Cerebellar cortex (tissue), 1 donor: ENCODE data around the gene NPY2R.

Source experiments
- DNase-seq: peaks from one replicate; pipeline ENCODE4 v3.0.0-alpha.2; 2015; ENCODE audit warnings: low spot score

NPY2R gene, protein sequence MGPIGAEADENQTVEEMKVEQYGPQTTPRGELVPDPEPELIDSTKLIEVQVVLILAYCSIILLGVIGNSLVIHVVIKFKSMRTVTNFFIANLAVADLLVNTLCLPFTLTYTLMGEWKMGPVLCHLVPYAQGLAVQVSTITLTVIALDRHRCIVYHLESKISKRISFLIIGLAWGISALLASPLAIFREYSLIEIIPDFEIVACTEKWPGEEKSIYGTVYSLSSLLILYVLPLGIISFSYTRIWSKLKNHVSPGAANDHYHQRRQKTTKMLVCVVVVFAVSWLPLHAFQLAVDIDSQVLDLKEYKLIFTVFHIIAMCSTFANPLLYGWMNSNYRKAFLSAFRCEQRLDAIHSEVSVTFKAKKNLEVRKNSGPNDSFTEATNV

DNA sequence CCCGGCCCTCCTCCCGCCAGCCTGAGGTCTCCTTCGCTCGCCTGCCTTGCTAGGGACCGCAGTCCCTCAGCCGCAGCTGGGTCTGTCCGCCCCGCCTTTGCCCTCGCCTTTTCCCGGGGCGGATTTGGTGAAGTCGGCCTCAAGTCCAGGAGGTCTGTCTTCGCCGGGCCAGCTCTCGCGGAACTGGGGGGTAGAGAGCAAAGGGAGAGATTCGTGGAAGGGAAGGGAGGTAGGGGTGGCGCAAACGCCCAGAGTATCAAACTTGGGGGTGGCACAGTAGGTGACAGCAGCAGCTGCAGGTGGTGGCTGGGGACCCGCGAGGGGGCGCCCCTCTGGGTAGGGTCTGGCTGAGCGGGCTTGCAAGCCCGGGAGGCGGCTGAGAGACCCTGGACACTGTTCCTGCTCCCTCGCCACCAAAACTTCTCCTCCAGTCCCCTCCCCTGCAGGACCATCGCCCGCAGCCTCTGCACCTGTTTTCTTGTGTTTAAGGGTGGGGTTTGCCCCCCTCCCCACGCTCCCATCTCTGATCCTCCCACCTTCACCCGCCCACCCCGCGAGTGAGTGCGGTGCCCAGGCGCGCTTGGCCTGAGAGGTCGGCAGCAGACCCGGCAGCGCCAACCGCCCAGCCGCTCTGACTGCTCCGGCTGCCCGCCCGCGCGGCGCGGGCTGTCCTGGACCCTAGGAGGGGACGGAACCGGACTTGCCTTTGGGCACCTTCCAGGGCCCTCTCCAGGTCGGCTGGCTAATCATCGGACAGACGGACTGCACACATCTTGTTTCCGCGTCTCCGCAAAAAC is at the start of gene NPY2R:
NPY2R (plus strand) TSS at position 379 of the 797 bp plus-strand sequence. CDS start 5,304 bp downstream, outside the sequence.
- no peak for DNase-seq

DNA sequence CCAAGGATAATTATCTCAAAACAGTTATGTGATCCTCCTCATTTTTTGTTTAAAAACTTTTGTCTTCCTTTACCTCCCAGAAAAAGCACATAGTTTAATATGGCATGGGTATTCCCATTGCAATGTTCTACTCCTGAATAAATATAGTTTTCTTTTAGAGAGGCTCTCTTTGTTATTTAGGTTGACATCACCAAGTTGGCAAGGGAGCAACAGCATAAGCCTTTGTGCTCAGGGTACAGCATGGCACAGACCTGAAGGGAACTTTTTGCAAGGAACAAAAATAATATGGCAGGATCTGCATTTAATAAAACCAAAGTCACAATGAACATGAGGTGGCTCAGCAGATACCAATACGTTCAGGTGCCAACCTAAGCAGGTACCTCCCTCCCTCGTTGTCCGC is 47.1 kb upstream of the NPY2R start:
- no peak for DNase-seq

DNA sequence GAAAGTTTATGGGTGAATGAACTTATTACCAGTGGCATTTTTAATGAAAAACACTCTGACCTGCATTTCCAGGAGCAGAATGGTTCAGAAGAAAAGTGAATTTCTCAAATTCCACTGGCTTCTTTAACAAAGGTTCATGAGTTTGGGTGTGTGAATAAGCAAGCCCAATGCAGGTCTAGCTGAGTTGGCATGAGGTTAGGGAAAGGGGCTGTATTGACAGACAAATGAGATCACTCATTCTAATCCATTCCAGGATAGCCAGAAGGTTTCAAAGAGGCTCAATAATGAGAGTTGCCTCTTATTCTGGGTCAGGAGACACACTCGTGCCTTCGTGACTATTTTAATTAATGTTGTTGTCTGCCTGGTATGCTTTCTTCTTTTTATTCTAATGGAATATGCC is 43.7 kb upstream of the NPY2R start:
- no peak for DNase-seq

DNA sequence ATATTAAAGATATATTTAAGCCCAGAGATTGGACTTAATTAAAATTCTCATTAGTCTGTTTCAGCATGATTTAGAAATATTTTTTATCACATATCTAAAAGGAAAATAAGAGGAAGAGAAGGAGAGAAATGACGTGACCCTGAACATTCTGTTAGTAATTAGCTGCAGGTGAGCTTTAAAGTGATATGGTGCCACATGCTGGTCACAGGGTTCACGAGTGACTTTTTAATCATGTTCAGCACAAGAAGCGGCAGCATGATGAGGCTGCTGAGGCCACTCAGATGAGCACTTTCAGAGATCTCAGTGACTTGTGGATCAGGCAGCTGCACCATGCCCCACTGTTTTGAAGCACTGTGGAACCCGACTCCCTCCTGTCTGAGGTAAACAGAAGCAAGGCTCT is 37.9 kb upstream of the NPY2R start:
- DNase-seq: no peak

DNA sequence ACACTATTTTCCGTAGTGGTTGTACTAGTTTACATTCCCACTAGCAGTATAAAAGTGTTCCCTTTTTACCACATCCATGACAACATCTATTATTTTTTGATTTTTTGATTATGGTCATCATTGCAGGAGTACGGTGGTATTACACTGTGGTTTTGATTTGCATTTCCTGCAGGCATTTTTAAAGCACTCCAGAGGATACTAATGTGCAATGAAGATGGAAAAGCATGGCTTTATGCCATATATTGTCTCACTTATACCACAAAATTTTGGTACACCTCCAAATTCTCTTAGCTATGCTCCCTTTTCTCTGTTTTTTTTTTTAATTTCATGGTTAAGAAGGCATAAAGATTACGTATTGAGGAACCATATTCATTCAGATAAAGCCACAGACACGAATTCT is 35.1 kb upstream of the NPY2R start:
- DNase-seq: no peak

DNA sequence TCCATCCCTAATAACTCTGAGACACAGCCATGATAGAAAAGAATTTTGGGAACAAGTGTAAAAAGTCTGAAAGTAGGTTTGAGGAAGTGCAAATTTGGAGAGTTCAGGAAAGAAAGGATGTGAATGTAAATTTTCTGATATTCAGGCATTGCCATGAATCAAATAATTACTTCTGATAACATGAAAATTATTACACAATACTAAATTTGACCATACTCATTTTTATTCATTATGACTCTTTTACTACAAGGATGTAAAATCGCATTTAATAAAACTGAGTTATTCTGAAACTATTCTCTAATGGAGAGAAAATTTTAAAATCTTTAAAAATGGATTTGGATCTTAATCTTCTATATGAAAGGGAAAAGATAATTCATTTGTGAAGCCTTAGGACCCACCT is 33.8 kb upstream of the NPY2R start:
- DNase-seq: no peak

DNA sequence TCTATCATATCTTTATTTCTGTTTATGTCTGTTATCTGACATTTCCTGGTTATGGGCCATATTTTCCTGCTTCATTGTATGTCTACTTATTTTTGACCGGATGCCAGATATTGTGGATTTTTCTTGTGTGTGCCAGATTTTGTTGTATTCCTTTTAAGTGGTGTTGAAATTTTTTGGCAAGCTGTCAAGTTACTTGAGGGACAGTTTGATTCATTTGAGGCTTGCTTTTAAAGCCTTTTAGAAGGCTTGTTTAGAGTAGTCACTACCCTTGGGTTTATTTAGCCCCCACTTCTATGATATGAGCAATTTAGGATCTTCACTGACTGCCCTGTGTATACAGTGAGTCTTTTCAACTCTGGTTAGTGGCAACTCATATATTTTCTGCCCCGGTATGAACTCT is 29.2 kb upstream of the NPY2R start:
- no peak for DNase-seq

DNA sequence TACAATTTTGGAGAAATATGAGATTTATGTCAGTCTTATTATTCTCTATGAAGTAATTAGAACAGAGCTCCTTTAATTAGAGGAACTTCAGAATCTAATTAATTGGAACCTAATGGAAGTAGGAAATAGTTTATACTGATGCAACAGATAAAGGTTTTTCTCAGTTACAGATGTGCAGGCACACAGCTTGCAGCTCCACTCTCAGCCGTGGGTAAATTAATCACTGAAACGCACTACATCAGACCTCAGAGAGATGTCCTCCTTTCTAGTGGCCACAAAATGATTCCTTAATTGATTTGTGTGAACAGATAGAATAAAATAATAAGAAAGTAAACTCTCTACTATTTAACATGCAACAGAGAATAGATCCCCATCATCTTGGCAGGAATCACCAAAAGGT is 21.5 kb upstream of the NPY2R start:
- no peak for DNase-seq

DNA sequence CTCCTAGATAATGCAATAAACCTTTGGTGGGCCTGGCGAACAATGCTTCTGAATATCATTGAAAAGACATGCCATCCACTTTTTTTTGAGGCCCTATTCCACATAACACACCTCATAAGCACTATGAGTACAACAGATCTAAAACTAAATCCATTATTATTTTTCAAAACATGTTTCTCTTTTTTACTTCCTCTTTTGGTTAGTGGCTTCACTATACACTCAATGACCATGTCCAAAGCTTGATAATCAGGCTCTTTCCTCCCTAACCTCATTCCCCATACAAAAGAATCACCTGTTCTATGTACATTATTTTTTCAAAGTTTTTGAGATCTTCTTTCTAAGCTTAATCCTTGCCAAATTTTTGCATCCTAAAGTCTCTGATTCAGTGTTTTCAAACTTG is 20.4 kb upstream of the NPY2R start:
- no peak for DNase-seq

DNA sequence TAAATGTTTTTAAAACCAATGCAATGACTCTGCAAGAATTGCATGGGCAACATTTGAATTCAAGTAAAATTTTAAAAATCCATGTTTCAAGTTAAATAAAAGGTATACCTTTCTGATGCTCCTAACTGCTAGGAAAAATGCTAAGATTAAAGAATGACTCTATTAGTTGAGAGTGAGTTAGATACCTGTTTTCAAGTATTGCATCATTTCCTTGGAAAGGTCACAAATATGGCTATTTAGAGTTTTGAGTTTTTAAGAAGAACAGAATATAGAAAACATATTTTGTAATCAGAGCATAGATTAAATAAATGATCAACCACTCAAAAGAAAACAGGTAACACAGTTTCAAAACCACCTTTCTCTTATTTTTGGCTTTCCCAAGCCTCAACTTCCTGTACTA is 18.3 kb upstream of the NPY2R start:
- no peak for DNase-seq

DNA sequence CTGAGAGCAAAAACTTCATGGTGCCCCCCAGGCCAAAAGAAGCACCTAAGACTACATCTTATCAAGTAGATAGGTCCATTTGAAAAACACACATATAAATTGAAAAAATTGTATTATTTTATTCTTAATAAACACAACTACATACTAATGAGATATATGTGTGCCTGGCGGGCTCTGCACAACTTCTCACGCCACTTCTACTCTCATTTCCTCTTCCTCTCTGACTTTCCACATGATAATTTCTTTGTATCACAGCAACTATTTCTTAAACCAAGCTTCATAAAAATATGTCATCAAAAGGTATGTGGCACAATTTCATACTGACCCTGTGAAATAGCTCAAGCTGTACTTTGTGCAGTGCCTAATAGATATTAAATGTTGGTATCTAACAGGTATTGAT is 10.7 kb upstream of the NPY2R start:
- DNase-seq: no peak

DNA sequence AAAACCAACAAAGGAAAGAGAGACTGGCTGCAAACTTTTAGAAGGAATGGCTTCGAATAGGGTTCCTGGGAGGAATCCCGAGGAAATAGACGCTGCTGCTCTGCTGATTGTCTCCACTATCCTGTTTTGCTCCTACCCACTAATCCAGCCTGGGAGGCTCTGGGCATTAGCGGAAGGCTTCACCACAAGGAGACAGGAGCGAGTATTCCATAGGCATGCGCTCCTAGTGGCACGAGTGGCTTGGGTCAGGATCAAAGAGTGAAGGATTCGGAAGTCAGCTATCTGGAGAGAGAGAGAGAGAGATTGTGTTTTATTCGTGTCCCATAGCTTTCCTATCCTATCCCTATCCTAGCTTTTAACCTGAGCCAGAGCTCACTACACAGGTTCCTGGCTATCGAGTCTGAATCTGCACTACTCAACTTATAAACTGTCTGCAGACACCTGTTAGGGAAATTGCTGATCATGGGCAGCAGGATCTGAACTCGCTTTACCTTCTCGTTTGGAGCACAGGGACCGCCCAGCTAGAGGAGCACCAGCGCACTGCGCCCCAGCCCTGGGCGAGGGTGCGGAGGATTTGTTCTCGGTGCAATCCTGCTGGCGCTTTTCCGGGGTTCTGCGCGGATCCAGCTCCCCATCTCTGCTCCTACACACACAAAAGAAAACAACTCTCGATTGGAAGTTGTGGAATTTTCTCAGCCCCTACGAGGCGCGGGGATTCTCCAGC is 740 bp upstream of the NPY2R start:
- DNase-seq: no peak

DNA sequence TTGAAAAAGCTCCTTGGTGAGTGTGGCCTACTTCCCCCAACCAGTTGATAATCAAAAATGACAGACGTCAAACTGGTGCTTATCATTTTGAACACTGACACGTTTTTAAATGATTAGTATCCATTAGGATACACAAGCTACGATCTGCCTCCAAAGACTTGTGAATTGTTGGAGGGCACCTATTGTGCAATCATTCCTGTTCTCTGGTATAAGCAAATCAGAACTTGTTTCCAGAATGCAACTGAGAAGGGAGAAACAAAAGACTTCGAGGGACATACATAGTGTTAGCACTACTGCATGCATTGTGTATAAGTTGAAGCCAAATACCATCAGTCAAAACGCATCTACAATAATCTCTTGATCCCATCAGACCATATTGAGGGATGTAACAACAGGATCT is 11.6 kb downstream of the NPY2R start:
- DNase-seq: no peak

DNA sequence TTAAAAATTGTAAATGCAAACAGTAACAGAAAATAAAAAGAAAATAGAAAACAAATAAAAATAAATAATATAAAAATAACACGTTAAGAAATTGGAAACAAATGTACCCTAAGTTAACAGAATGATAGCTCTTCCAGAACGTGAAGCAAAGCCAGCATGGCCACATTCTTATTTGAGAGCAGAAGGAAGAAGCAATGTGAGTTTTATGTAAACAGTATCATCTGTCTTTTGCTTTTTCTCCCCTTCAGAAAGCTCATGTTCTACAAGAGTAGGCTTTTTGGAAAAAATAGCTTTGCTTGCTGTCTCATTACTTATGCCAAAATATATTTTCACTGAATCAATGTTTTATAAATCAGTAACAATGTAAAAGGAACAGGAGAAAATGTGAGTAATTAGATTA is 18.7 kb downstream of the NPY2R start:
- no peak for DNase-seq

DNA sequence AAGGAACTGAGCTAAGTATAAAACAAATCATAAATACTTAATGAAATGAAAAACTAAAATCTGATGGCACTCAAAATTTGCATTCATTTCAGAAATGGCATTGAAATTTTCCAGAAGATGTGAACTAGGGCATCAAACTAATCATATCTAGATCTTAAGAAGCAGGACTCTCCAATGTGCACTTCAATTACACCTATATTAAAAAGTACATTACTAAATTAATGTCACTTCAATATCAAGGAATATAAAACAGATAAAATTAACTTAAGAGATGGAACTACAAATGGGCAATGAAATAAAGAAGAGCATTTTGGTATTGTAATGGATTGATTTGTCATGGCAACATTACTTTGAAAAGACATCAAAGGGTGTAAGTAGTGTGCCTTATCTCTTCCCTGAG is 20.3 kb downstream of the NPY2R start:
- DNase-seq: no peak

DNA sequence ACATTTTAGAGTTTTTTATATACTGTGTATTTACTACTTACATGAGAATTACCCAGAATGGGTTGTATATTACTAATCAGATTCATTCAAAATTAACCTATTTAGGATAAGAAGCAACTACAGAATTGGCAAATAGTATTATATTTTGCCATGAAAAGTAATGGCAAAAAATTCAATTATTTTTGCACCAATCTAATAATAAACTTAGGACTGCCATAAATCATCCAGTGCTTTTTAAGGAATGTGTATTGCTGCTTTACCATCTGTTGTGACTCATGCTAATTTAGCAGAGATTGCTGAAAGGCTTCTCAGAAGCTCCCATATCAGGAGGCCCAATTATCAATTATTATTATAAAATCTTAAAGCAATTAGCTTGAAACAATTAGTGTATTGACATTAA is 24.0 kb downstream of the NPY2R start:
- DNase-seq: no peak

DNA sequence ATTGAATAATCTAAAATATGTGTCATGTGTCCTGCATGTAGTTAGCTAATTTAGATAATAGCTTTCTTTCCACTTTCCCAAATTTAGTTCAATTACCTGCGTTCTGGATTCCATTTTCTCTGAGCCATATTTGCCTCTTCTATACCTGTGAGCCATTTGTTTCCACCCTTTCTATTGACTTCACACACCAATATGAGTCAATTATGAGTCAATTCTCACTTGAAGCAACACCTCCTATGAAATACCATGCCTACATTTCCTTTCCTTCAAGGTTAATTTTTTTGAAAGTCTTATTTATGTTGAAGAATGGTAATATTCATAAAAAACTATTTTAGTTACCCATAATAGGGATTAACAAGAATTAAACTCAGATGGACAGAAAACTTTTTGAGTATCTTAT is 25.8 kb downstream of the NPY2R start:
- DNase-seq: no peak

DNA sequence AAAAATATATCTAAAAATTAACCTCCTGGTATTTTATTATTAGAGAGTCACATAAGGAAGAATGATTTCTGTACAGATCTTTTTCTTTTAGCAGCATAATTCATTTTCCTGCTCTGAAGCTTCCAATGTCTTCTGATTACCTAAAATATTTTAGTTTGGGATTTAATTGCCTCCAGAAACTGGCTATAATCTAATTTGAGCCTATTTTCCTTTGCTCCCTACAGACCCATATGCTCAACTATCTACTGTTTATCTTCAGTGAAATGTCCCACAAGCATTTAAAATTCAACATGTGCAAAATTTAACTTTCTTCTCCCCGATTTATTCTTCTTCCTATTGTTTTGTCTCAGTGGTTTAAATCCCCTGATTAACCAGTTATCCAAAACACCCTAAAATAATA is 29.1 kb downstream of the NPY2R start:
- no peak for DNase-seq

DNA sequence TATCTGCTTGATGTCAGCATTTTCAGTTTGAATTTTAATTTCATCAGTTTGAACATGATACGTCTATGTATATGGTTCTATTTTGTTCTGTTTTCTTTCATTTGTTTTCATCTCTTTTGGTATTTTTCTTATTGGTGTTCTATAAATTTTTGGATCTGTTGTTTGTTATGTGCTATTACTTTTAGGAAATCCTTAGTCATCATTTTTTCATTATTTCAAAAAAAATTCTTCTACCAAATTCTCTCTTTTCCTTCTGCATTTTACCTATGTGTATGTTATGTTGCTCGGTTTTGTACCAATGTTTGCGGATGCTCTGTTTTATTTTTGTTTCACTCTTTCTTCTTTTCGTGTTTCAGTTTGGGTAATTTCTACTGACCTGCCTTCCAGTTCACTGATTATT is 32.8 kb downstream of the NPY2R start:
- no peak for DNase-seq

DNA sequence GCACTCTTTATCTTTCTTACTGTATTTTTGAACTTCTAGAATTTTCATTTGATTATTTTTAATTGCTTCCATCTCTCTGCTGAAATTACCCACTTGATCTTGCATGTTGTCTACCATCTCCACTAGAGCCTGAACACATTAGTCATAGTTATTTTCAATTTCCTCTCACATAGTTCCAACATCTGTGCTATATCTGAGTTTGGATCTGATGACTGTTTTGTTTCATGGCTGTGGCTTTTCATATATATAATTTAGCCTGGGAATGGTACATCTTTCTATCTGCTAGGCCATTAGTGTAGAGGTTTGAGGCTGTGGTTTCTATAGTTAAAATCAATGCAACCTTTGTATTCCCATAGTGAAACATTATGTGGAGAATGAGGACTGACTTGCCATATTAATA is 33.2 kb downstream of the NPY2R start:
- DNase-seq: no peak

DNA sequence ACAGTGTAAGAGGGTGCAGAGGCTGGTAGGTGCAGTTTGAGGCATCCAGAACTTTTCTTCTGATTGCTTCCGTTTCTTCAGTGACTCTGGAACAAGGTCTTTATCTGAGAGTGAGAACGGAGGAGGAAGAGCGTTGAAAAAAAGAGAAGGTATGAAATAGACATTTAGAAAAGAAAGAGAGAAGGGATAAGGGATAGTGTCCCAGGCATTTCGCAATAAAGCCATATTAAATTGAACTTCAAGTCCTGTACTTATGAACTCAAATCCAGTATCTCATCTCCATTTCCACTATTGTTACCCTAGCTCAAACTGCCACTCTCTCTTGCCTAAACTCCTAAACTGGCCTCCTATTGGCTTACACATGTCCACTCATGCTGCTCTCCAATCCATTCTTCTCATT is 36.7 kb downstream of the NPY2R start:
- DNase-seq: no peak

DNA sequence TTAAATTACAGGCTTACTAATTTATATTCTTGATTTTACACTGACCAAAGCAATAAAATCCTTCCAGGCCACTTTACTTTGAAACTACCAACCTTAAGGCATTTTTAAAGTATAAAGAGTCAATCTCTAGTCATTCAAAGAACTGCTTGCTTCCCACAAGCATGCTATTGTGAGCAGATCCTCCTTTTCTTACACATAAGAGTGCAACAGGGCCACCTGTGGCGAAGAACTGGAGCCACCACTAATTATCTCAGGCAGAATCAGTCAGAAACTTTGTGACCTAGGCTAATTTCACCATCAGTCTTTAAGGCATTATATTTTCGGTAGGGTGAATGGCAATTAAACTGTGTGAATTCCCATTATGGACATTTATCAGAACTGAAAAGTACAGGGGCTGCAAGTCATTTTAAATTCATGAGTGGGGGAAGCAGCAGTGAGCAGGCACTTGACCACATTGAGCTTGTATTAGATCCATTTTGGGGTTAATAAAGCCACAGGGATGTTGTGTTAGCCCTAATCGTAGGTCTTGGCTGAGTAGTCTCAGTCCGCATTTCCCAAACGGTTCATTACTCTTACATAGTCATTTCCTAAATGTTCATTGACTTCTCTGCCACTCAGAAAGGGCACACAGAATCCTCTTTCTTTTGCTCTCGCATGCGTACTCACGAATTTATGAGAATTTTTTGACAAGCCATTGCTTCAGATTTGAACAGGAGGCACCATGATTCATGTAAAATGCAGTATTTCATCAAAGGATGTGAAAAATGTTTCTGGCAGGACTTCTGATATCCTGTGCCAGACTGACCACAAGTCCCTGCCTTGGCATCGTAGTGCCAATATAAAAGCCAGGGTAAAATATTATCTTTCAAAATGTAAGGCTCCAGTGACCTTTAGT is 39.8 kb downstream of the NPY2R start:
- DNase-seq: no peak
